EL (cell line): ENCODE measurements around the gene BPI.
"Not testable (repeated sequence)": the region's sequence is repeated elsewhere in the genome, so short reads cannot be mapped to it uniquely, and the experiment has no call there.

ENCODE experiments used
- DNase-seq: peaks from one replicate; pipeline ENCODE4 v3.0.0-alpha.2; 2016

The BPI gene

GRCh38 chr20:38305541-38305940, 1.6 kb downstream of the BPI start:
- no peak for DNase-seq

DNA sequence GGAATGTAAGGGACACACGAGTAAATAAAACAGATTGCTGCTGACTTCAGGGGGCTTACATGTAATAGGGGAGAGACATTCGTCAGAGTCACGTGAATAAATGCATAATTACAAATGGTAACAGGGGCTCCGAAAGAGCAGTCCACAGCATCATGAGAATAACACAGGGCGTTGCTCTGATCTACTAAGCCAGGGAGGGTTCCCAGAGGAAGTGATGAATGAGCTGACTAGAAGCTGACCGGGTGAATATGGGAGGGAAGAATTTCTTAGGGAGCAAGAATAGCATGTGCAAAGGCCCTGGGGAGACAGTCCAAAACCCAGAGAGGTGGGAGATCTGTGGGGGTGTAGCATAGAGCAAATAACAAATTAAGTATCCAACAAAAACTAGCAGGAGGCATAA, 2.4 kb downstream of the BPI start:
- no peak for DNase-seq

- DNase-seq = peak; percentile 87
Observed at GRCh38 chr20:38307371-38308046, 3.6 kb downstream of the BPI start.

- DNase-seq = no peak
Observed at GRCh38 chr20:38308047-38308438, 4.1 kb downstream of the BPI start.

GRCh38 chr20:38308447-38308846, 4.5 kb downstream of the BPI start:
- no peak for DNase-seq

DNA sequence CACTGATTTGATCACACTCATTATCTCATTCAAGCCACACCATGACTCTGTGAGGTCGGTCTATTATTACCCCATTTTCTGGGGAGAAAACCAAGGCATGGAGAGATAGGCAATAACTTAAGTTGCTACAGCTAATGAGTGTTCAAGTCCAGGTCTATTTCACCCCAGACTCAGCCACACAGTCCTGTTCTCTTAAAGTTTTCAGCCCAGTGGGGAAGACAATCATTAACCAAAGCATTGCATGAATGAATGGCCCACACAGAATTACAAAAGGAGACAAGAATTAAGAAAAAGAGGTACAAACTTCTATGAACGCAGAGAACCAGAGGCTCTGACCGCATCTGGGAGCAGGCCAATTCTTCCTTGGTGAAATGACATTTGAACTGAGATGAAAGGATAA, 7.1 kb downstream of the BPI start:
- no peak for DNase-seq

GRCh38 chr20:38311491-38311890, 7.5 kb downstream of the BPI start:
- no peak for DNase-seq

GRCh38 chr20:38313676-38314075, 9.7 kb downstream of the BPI start:
- no peak for DNase-seq

- not testable (repeated sequence) for DNase-seq
Observed at GRCh38 chr20:38314350-38314749, 10.4 kb downstream of the BPI start.

GRCh38 chr20:38315290-38315966, 11.5 kb downstream of the BPI start:
- peak; percentile 46 for DNase-seq

DNA sequence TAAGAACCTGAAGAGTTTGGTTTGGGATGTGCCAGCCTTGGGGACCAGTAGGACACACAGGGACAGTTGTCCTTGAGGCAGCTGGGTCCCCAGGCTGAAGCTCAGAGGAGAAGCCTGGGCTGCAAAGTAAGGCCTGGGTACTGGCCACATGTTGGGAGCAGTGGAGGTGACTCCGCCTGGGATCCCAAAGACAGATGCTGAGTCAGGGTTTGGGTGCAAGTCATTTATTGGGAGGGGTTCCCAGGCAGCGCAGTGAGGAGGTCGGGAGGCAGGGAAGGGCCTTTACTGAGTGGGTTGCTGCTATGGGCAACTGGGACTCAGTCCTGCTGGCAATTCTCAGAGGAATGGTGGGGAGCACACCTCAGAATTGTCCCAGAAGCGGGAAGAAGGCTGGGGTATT, 12.4 kb downstream of the BPI start:
- DNase-seq = no peak

GRCh38 chr20:38317422-38317821, 13.5 kb downstream of the BPI start:
- DNase-seq = no peak

DNA sequence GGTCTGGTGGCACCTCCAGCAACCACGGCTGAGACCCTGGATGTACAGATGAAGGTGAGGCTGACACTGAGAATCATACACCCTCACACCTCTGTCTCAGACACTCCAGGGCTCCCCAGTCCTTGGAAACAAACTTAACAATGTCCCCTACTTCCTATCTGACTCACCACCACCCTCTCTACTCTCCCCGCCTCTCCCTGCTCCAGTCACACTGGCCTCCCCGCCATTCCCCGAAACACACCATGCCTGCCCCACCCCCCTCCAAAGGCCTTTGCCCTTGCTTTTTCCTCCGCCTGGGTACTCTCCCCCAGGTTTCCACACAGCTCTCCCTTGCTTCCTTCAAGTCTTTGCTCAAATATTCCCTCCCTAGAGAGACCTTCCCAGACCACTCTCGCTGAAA, 16.3 kb downstream of the BPI start:
- DNase-seq = no peak

GRCh38 chr20:38321959-38322598, 18.1 kb downstream of the BPI start:
- peak; percentile 65 for DNase-seq

- DNase-seq = no peak
Observed at GRCh38 chr20:38324159-38324558, 20.2 kb downstream of the BPI start.

DNA sequence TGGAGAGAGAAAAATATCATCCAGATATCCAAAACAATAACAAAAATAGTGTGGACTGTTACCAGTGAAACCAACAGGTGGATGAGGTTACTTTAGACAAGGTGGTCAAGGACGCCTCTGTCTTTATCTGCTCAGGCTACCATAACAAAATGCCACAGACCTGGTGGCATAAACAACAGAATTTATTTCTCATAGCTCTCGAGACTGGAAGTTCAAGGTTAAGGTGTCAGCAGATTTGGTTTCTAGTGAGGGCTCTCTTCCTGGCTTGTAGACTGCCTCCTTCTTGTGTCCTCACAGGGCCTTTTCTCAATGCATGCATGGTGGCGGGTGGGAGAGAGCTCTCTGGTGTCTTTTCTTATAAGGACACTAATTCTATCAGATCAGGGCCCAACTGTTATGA, 21.2 kb downstream of the BPI start:
- DNase-seq = no peak

GRCh38 chr20:38325905-38326304, 21.9 kb downstream of the BPI start:
- no peak for DNase-seq

DNA sequence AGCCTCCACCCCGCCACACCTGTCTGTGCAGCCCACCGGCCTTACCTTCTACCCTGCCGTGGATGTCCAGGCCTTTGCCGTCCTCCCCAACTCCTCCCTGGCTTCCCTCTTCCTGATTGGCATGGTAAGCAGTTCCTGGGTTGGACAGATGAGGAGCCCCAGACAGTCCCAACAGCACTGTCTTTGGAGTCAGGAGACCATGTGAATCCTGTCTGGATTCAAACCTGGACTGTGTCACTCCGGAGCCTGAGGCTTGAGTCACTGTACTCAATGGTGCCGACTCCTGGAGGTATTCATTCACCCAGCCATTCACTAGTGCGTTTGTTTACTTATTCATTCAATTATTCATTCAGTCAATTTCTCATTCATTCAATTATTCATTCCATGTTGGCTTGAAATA, 22.4 kb downstream of the BPI start:
- no peak for DNase-seq

DNA sequence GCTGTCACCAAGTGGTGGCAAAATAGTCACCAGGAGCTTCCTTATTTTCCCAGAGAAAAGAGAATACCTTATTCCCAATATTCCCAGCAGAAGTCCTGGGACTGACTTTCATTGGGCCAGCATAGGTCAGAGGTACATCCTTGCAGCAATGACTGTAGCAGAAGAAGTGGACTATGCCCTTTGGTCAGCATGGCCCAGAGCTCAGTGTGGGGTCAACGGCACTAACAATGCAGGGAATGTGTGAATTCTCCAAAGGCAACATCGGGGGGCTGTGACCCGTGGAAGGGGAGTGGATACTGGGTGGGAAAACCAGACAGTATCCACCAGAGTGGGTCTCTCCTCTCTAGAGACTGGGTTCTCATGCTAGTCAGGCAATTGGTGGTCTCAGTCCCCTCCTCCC, 26.7 kb downstream of the BPI start:
- no peak for DNase-seq

DNA sequence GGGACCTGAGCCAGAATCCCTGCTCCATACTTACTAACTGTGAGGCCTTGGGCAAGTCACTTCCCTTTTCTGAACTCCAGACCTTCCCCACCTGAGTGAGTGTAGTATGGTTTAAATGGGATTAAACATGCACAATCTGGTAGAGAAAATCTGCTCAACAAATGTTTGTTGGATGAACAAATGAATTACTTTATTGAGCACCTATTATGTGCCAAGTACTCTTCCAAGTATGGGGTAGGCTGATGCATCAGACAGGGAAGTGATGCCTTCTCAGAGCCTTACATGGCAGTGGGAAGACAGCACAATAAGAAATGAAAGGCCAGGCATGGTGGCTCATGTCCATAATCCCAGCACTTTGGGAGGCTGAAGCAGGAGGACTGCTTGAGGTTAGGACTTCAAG, 27.3 kb downstream of the BPI start:
- DNase-seq = no peak

GRCh38 chr20:38331814-38332213, 27.9 kb downstream of the BPI start:
- no peak for DNase-seq

GRCh38 chr20:38334016-38334415, 30.1 kb downstream of the BPI start:
- DNase-seq = no peak

GRCh38 chr20:38336726-38337125, 32.8 kb downstream of the BPI start:
- DNase-seq = no peak

DNA sequence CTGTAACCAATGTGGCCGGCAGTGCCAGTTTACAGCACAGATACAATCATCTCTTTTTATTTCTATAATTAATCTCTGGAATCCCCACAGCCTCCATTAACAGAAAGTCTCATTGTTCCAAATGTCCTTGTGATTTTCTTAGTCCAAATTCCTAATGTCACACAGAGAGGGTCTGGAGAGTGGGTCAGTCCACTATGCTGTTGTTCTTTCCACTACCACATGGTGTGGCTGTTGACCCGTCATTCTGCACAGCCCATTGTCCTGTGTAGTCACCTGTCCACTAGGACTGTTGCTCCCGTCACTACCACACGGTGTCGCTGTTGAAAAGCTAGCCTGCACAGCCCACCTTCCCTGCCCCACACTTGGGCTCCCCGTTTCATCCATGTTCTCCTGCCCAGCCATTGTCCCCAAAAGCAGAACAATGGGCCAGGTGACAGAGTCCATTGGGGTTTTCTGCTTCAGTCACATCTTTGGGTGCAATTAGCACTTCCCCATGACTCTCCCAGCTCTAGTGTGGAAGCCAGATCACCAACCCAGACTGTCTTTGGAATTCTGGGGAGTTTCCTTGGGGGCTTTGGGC, 33.7 kb downstream of the BPI start:
- DNase-seq = peak; percentile 47
